ENCODE data around the gene PCDH1.

DNA sequence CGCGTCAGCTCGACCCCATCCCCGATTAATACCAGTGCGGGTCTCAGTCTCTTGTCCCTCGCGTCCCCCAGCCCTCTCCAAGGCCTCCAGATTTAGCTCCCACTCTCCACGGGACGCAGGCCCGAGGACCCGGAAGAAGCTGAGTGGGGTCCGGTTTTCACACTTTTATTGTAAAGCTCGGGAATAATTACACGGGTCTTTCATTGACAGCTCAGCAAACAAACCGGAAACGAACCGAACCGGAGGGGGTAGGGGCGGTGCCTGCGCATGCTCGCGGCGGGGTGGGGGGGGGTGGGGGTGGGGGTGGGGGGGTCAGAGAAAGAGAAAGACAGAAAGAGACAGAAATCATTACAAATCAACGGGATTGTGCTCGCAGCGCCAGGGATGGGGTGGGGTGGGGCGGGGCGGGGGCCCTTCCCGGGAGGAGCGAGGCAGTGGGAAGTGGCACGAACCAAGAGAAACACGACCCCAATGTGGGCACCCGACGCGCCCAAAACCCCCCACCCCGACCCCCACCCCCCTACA lies 27.9 kb downstream of the PCDH1 start:
- TF ChIP-seq, protein P1, sequence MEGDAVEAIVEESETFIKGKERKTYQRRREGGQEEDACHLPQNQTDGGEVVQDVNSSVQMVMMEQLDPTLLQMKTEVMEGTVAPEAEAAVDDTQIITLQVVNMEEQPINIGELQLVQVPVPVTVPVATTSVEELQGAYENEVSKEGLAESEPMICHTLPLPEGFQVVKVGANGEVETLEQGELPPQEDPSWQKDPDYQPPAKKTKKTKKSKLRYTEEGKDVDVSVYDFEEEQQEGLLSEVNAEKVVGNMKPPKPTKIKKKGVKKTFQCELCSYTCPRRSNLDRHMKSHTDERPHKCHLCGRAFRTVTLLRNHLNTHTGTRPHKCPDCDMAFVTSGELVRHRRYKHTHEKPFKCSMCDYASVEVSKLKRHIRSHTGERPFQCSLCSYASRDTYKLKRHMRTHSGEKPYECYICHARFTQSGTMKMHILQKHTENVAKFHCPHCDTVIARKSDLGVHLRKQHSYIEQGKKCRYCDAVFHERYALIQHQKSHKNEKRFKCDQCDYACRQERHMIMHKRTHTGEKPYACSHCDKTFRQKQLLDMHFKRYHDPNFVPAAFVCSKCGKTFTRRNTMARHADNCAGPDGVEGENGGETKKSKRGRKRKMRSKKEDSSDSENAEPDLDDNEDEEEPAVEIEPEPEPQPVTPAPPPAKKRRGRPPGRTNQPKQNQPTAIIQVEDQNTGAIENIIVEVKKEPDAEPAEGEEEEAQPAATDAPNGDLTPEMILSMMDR (IDR thresholded peaks at IDR 0.05 in 8 of 11, conservative IDR thresholded peaks at IDR 0.05 in 3 of 11) = no peak
- no peak for TF ChIP-seq POLR2A (IDR thresholded peaks at IDR 0.05)
